Nephron progenitor cell (in vitro differentiated cells): ENCODE results near the gene RAN.

Source experiments
- DNase-seq: peaks from one replicate; pipeline ENCODE4 v3.0.0; 2021
- H3K27ac Mint-ChIP-seq: 2 replicates; pipeline ENCODE4 v1.8.0; 2021; ENCODE audit warnings: mild to moderate bottlenecking, moderate library complexity, mixed read lengths
- H3K27me3 Mint-ChIP-seq: 2 replicates; pipeline ENCODE4 v1.8.0; 2021; ENCODE audit warnings: mild to moderate bottlenecking, low read depth, mixed read lengths; ENCODE audit not compliant: poor library complexity
- H3K36me3 Mint-ChIP-seq: 2 replicates; pipeline ENCODE4 v1.8.0; 2021; ENCODE audit warnings: low read depth, mixed read lengths
- H3K4me1 Mint-ChIP-seq: 2 replicates; pipeline ENCODE4 v1.8.0; 2021; ENCODE audit warnings: mixed read lengths
- H3K4me3 Mint-ChIP-seq: 2 replicates; pipeline ENCODE4 v1.8.0; 2021; ENCODE audit warnings: mild to moderate bottlenecking, moderate library complexity, mixed read lengths
- H3K9me3 Mint-ChIP-seq: 2 replicates; pipeline ENCODE4 v1.8.0; 2021; ENCODE audit warnings: mild to moderate bottlenecking, moderate library complexity, mixed read lengths
- CTCF ChIP-seq: fragments of 200-600 bp; sonication (generic); IDR thresholded peaks from 2 replicates; pipeline ENCODE4 v1.5.0; 2021; ENCODE audit warnings: antibody characterized with exemption

Gene RAN

GRCh38 chr12:130877333-130877732 is 5.5 kb downstream of the RAN start:
- H3K36me3 Mint-ChIP-seq, result peaks cover 50% of the 10 kb centered on the region
- H3K9me3 Mint-ChIP-seq, result no peaks in the 10 kb centered on the region
- peaks cover 83% of the 10 kb centered on the region for H3K4me1 Mint-ChIP-seq
- peaks cover 8% of the 10 kb centered on the region for H3K27me3 Mint-ChIP-seq
- no peak overlapping the region for H3K4me3 Mint-ChIP-seq
- TF ChIP-seq CTCF, result no peak
- DNase-seq, result no peak
- H3K27ac Mint-ChIP-seq, result peak overlapping the region; percentile 2

GRCh38 chr12:130878193-130879185 is 6.6 kb downstream of the RAN start:
- Mint-ChIP-seq H3K4me1 (peaks cover 73% of the 10 kb centered on the region), H3K36me3 (peaks cover 40% of the 10 kb centered on the region), H3K4me3 (no peak overlapping the region), H3K27me3 (peaks cover 7% of the 10 kb centered on the region), H3K9me3 (no peaks in the 10 kb centered on the region), H3K27ac (peak overlapping the region; percentile 83)
- no peak for TF ChIP-seq CTCF
- DNase-seq, result no peak

- peak overlapping the region; percentile 47 for H3K27ac Mint-ChIP-seq
- no peak for TF ChIP-seq CTCF
- H3K4me3 Mint-ChIP-seq, result no peak overlapping the region
These were observed 7.4 kb downstream of the RAN start for GRCh38 chr12:130879212-130879686.

GRCh38 chr12:130879781-130880389 is 8.0 kb downstream of the RAN start:
- no peak for TF ChIP-seq CTCF
- peaks cover 59% of the 10 kb centered on the region for H3K4me1 Mint-ChIP-seq
- H3K27me3 Mint-ChIP-seq, result peaks cover 3% of the 10 kb centered on the region
- H3K27ac Mint-ChIP-seq, result no peak overlapping the region
- peaks cover 26% of the 10 kb centered on the region for H3K36me3 Mint-ChIP-seq
- DNase-seq, result peak; percentile 7
- H3K4me3 Mint-ChIP-seq, result no peak overlapping the region
- no peaks in the 10 kb centered on the region for H3K9me3 Mint-ChIP-seq

More at GRCh38 chr12:130879212-130879686, 7.4 kb downstream of the RAN start:
- peaks cover 32% of the 10 kb centered on the region for H3K36me3 Mint-ChIP-seq
- peaks cover 3% of the 10 kb centered on the region for H3K27me3 Mint-ChIP-seq
- H3K9me3 Mint-ChIP-seq, result no peaks in the 10 kb centered on the region
- peaks cover 65% of the 10 kb centered on the region for H3K4me1 Mint-ChIP-seq
- no peak for DNase-seq

- DNase-seq, result peak; percentile 9
- Mint-ChIP-seq H3K4me1 (peaks cover 54% of the 10 kb centered on the region), H3K4me3 (no peak overlapping the region), H3K27ac (no peak overlapping the region), H3K9me3 (no peaks in the 10 kb centered on the region), H3K36me3 (peaks cover 20% of the 10 kb centered on the region), H3K27me3 (peaks cover 3% of the 10 kb centered on the region)
- TF ChIP-seq CTCF, result no peak
These were observed 8.6 kb downstream of the RAN start for GRCh38 chr12:130880411-130880885.
